AG04449 (cell line): ENCODE data around the gene DDX60.

Source experiments
- CTCF ChIA-PET: fragments of 350-600 bp; formaldehyde crosslinking; extraction: SDS; loops from one replicate; lab custom pipeline; 2021; ENCODE audit warnings: antibody characterized with exemption; lab: Yijun Ruan, JAX
- POLR2A ChIA-PET: fragments of 400-600, 350-600 bp; formaldehyde crosslinking; extraction: SDS; loops from one replicate; lab custom pipeline; 2020; ENCODE audit warnings: antibody characterized with exemption, inconsistent platforms; lab: Yijun Ruan, JAX
- DNase-seq: peaks from one replicate; pipeline ENCODE4 v3.0.0-alpha.2; 2010; ENCODE audit warnings: low read depth, low spot score
- H3K4me3 ChIP-seq: 2 replicates; pipeline ENCODE4 v1.5.1; 2011; ENCODE audit warnings: low read depth, mild to moderate bottlenecking, control low read depth, low read length
- TF ChIP-seq, protein P1 (sequence below): IDR thresholded peaks from one replicate; pipeline ENCODE4 v1.5.1; 2011; ENCODE audit warnings: mild to moderate bottlenecking, moderate library complexity, low read length, control low read depth, inconsistent platforms; ENCODE audit not compliant: insufficient read depth; ENCODE audit errors: missing control alignments

The DDX60 gene

DNA sequence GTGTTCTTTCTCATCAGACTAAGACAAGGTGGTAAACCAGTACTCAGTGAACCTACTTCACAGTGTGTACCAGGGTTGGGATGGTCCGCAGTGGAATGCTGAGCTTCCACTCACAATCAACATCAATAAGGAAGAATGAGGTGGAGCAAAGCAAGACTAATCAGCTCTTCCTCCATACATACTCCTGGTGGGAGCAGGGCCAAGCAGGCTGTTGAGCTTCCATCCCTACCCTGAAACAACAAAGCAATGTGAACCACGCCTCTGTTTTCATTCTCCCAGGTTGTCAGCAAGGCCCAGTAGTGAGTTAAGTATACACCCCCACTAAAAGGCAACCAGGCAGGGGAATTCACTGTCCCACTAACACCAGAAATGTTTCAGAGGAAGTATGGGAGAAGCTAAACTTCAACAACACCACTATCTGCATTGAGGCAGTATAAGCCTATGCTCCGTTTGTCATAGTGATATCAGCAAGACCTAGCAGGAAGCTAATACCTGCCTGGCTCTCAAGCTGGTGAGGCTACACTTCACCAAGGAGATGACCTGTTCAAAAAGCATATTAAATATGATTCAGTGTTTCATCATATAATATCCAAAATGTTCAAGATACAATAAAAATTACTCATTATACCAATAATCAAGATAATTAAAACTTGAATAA lies 109.5 kb downstream of the DDX60 start:
- DNase-seq = no peak
- no peak overlapping the region for H3K4me3 ChIP-seq
- TF ChIP-seq, protein P1, sequence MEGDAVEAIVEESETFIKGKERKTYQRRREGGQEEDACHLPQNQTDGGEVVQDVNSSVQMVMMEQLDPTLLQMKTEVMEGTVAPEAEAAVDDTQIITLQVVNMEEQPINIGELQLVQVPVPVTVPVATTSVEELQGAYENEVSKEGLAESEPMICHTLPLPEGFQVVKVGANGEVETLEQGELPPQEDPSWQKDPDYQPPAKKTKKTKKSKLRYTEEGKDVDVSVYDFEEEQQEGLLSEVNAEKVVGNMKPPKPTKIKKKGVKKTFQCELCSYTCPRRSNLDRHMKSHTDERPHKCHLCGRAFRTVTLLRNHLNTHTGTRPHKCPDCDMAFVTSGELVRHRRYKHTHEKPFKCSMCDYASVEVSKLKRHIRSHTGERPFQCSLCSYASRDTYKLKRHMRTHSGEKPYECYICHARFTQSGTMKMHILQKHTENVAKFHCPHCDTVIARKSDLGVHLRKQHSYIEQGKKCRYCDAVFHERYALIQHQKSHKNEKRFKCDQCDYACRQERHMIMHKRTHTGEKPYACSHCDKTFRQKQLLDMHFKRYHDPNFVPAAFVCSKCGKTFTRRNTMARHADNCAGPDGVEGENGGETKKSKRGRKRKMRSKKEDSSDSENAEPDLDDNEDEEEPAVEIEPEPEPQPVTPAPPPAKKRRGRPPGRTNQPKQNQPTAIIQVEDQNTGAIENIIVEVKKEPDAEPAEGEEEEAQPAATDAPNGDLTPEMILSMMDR = no peak
- ChIA-PET POLR2A (no interaction called here), CTCF (interaction anchor here (2.9 kb wide), 1 partner anchor 24 kb away, joined by 8 read pairs; no protein-coding TSS in a partner anchor)

DNA sequence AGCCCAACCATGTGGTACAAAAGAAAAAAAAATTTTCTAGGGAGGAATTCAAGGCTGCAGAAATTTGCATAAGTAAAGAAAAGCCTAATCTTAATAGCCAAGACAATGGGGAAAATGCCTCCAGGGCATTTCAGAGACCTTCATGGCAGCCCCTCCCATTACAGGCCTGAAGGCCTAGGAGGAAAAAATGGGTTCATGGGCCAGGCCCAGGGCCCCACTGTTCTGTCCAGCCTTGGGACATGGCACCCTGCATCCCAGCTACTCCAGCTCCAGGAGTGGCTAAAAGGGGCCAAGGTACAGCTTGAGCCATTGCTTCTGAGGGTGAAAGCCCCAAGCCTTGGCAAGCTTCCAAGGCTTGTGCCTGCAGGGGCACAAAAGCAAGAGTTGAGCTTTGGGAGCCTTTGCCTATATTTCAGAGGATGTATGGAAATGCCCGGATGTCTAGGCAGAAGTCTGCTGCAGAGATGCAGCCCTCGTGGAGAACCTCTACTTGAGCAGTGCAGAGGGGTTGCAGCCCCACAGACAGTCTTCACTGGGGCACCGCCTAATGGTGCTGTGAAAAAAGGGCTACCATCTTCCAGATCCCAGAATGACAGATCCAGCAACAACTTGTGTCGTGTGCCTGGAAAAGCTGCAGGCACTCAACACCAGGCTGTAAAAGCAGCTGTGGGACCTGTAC lies 115.2 kb downstream of the DDX60 start:
- POLR2A ChIA-PET = no interaction called here
- CTCF ChIA-PET = no interaction called here
- TF ChIP-seq, protein P1 = no peak
- no peak overlapping the region for H3K4me3 ChIP-seq
- no peak for DNase-seq

DNA sequence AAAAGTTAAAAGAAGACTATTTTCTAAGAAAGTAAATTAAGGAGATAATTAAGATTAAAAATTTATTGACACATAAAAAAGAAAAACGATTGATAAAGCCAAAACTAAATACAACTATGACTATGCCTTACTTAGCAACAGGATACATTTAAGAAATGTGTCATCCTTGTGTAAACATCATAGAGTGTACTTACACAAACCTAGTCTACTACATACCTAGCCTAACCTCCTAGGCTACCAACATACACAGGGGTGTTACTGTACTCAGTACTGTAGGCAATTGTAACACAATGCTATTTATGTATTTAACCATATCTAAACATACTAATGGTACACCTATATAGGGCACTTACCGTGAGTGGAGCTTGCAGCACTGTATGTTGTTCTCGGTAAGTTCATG lies 117.9 kb downstream of the DDX60 start:
- ChIA-PET CTCF (interaction anchor here (1.2 to 1.7 kb wide), 2 partner anchors 17 to 722 kb away, joined by 4 to 8 read pairs; no protein-coding TSS in a partner anchor), POLR2A (no interaction called here)
- DNase-seq = no peak

DNA sequence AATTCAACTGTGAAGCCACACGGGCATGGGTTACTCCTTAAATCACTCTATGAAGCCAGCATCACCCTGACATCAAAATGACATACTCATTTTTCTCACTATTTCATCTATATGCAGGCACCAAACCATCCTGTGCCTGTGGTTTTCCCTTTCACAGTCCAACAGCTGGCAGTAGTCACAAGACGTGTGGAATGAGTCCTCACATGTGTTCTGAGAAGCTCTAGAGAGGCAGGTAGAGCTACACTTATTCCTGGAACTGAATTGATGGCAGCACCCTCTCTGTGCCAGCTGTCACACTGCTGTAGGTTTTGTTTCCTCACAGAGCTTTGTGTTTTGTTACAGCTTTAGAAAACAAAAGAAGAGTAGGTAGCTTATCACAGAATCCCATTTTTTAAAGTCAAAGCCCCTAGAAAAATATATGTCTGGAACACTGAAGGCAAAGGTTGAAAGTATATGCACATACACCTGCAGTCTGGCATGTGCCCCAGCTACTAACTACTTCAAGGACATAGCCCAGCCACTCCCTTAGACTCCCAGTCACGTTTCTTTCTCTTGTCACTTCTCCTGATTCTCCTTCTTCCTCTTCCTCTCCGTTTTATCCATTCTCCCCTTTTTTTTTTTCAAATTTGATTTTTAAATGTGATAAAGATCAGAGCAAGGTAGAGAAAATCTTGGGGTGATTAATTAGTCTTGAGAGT lies 119.1 kb downstream of the DDX60 start:
- CTCF ChIA-PET = interaction anchor here (1.2 kb wide), 1 partner anchor 16 kb away, joined by 3 read pairs; no protein-coding TSS in a partner anchor

More for the DNA sequence above, 117.9 kb downstream of the DDX60 start:
- no peak overlapping the region for H3K4me3 ChIP-seq
- TF ChIP-seq, protein P1 = no peak

DNA sequence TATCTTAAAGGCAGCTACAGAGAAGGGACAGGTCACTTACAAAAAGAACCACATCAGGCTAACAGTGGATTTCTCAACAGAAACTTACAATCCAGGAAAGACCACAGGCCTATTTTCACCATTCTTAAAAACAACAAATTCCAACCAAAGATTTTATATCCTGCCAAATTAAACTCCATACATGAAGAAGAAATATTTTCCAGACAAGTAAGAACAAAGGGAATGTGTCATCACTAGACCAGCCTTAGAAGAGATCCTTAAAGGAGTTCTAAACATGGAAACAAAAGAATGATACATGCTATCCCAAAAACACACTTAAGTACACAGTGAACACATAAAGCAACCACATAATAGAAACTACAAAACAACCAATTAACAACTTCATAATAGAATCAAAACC lies 120.6 kb downstream of the DDX60 start:
- TF ChIP-seq, protein P1 = no peak
- ChIA-PET POLR2A (no interaction called here), CTCF (interaction anchor here (0.9 kb wide), 1 partner anchor 14 kb away, joined by 3 read pairs; no protein-coding TSS in a partner anchor)
- no peak overlapping the region for H3K4me3 ChIP-seq
- DNase-seq = no peak

More for the DNA sequence above, 119.1 kb downstream of the DDX60 start:
- no peak overlapping the region for H3K4me3 ChIP-seq
- DNase-seq = no peak
- POLR2A ChIA-PET = no interaction called here
- TF ChIP-seq, protein P1 = no peak

DNA sequence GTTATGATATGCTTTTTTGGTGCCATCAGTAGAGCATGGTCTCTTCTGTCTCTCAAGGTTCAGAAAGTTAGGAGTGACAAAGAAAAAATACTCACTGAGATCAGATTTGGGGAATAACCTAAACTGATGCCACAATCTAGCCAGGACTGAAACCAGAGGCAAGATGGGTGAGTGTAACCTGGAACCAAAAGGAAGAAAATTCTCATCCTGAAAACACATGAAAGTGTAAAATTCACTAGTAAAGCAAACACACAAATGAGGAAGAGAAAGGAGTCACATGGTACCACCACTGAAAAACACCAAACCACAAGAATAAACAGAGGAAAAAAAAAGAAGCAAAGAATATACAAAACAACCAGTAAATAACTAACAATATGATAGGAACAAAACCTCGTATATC lies 129.8 kb downstream of the DDX60 start:
- ChIA-PET CTCF (no interaction called here), POLR2A (no interaction called here)
- DNase-seq = no peak
- H3K4me3 ChIP-seq = no peak overlapping the region
- TF ChIP-seq, protein P1 = no peak
